ENCODE measurements around the gene OR2A12. TPM values are rescaled to one million over a fixed set of nuclear protein-coding genes. Genes with fewer than 3 reads are reported as not detected.

The OR2A12 gene
- total and polyA plus RNA-seq, 5 donors from 2014 or later = 0.06 TPM; not detected in 4

- Histone ChIP-seq H3K4me3 (ENCODE audit: low read depth, low read length) (no peak overlapping the region), H3K27me3 (ENCODE audit: control insufficient read depth, insufficient read depth, low read length) (peaks cover 2% of the 10 kb centered on the region), H3K36me3 (ENCODE audit: control insufficient read depth, insufficient read depth, low read length) (no peaks in the 10 kb centered on the region), H3K4me1 (ENCODE audit: control insufficient read depth, insufficient read depth, low read length, poor library complexity, severe bottlenecking) (no peaks in the 10 kb centered on the region), H3K27ac (ENCODE audit: insufficient read depth, low read length, poor library complexity, severe bottlenecking) (no peak overlapping the region), H3K9me3 (ENCODE audit: control insufficient read depth in 2 of 2, low read length in 2 of 2) (peaks cover 0 to 3% of the 10 kb centered on the region in 2 experiments)
- no peak overlapping the region for H3K27ac Mint-ChIP-seq
- H3K27me3 Mint-ChIP-seq = no peaks in the 10 kb centered on the region
- peaks cover 0 to 8% (median 5%) of the 10 kb centered on the region in 7 donors for H3K9me3 Mint-ChIP-seq
- H3K4me3 Mint-ChIP-seq = no peak overlapping the region
- ATAC-seq (ENCODE audit: low read depth in 2 of 2) = no peak
- DNase-seq = no peak
- H3K36me3 Mint-ChIP-seq = no peaks in the 10 kb centered on the region
- no peaks in the 10 kb centered on the region for H3K4me1 Mint-ChIP-seq
These were observed 4.6 kb downstream of the OR2A12 start for GRCh38 chr7:144090667-144091066.

- no peak for DNase-seq
- Mint-ChIP-seq H3K27ac (no peak overlapping the region), H3K27me3 (peaks cover 21% of the 10 kb centered on the region), H3K4me3 (no peak overlapping the region), H3K9me3 (peaks cover 0 to 3% (median 0%) of the 10 kb centered on the region in 7 donors), H3K36me3 (no peaks in the 10 kb centered on the region), H3K4me1 (peaks cover 0 to 2% (median 0%) of the 10 kb centered on the region in 4 donors)
- H3K27ac ChIP-seq (ENCODE audit: insufficient read depth, low read length, poor library complexity, severe bottlenecking) = no peak overlapping the region
- H3K4me1 ChIP-seq (ENCODE audit: control insufficient read depth, insufficient read depth, low read length, poor library complexity, severe bottlenecking) = no peaks in the 10 kb centered on the region
- ATAC-seq (ENCODE audit: low read depth in 2 of 2) = no peak
- H3K36me3 ChIP-seq (ENCODE audit: control insufficient read depth, insufficient read depth, low read length) = no peaks in the 10 kb centered on the region
- no peaks in the 10 kb centered on the region for H3K9me3 ChIP-seq (ENCODE audit: control insufficient read depth in 2 of 2, low read length in 2 of 2)
- H3K4me3 ChIP-seq (ENCODE audit: low read depth, low read length) = no peak overlapping the region
- peaks cover 7% of the 10 kb centered on the region for H3K27me3 ChIP-seq (ENCODE audit: control insufficient read depth, insufficient read depth, low read length)
These were observed 12.7 kb downstream of the OR2A12 start for GRCh38 chr7:144098776-144099175.

GRCh38 chr7:144100607-144101006 is 14.5 kb downstream of the OR2A12 start:
- Mint-ChIP-seq H3K9me3 (peaks cover 0 to 2% (median 0%) of the 10 kb centered on the region in 7 donors), H3K27ac (no peak overlapping the region), H3K4me1 (peaks cover 0 to 2% (median 0%) of the 10 kb centered on the region in 4 donors), H3K4me3 (no peak overlapping the region), H3K27me3 (peaks cover 21% of the 10 kb centered on the region), H3K36me3 (no peaks in the 10 kb centered on the region)
- Histone ChIP-seq H3K27ac (ENCODE audit: insufficient read depth, low read length, poor library complexity, severe bottlenecking) (no peak overlapping the region), H3K4me1 (ENCODE audit: control insufficient read depth, insufficient read depth, low read length, poor library complexity, severe bottlenecking) (no peaks in the 10 kb centered on the region), H3K4me3 (ENCODE audit: low read depth, low read length) (no peak overlapping the region), H3K9me3 (ENCODE audit: control insufficient read depth in 2 of 2, low read length in 2 of 2) (no peaks in the 10 kb centered on the region), H3K36me3 (ENCODE audit: control insufficient read depth, insufficient read depth, low read length) (no peaks in the 10 kb centered on the region), H3K27me3 (ENCODE audit: control insufficient read depth, insufficient read depth, low read length) (peaks cover 5% of the 10 kb centered on the region)
- DNase-seq (no peak), ATAC-seq (ENCODE audit: low read depth in 2 of 2) (no peak)

GRCh38 chr7:144102041-144102440 is 16.0 kb downstream of the OR2A12 start:
- H3K27ac Mint-ChIP-seq = no peak overlapping the region
- Histone ChIP-seq H3K27ac (ENCODE audit: insufficient read depth, low read length, poor library complexity, severe bottlenecking) (no peak overlapping the region), H3K4me1 (ENCODE audit: control insufficient read depth, insufficient read depth, low read length, poor library complexity, severe bottlenecking) (no peaks in the 10 kb centered on the region), H3K9me3 (ENCODE audit: control insufficient read depth in 2 of 2, low read length in 2 of 2) (no peaks in the 10 kb centered on the region), H3K27me3 (ENCODE audit: control insufficient read depth, insufficient read depth, low read length) (peaks cover 5% of the 10 kb centered on the region), H3K36me3 (ENCODE audit: control insufficient read depth, insufficient read depth, low read length) (no peaks in the 10 kb centered on the region), H3K4me3 (ENCODE audit: low read depth, low read length) (no peak overlapping the region)
- ATAC-seq (ENCODE audit: low read depth in 2 of 2) (no peak), DNase-seq (no peak)
- H3K27me3 Mint-ChIP-seq = peaks cover 25% of the 10 kb centered on the region
- H3K4me3 Mint-ChIP-seq = no peak overlapping the region
- peaks cover 0 to 2% (median 0%) of the 10 kb centered on the region in 7 donors for H3K9me3 Mint-ChIP-seq
- H3K36me3 Mint-ChIP-seq = no peaks in the 10 kb centered on the region
- peaks cover 0 to 2% (median 0%) of the 10 kb centered on the region in 4 donors for H3K4me1 Mint-ChIP-seq

- no peak overlapping the region for H3K27ac Mint-ChIP-seq
- no peaks in the 10 kb centered on the region for H3K9me3 ChIP-seq (ENCODE audit: control insufficient read depth in 2 of 2, low read length in 2 of 2)
- peaks cover 19% of the 10 kb centered on the region for H3K27me3 Mint-ChIP-seq
- H3K4me1 Mint-ChIP-seq = peaks cover 0 to 2% (median 0%) of the 10 kb centered on the region in 4 donors
- no peak overlapping the region for H3K27ac ChIP-seq (ENCODE audit: insufficient read depth, low read length, poor library complexity, severe bottlenecking)
- H3K27me3 ChIP-seq (ENCODE audit: control insufficient read depth, insufficient read depth, low read length) = peaks cover 2% of the 10 kb centered on the region
- no peaks in the 10 kb centered on the region for H3K36me3 Mint-ChIP-seq
- ATAC-seq (ENCODE audit: low read depth in 2 of 2) (no peak), DNase-seq (no peak)
- peaks cover 0 to 3% (median 0%) of the 10 kb centered on the region in 7 donors for H3K9me3 Mint-ChIP-seq
- no peaks in the 10 kb centered on the region for H3K36me3 ChIP-seq (ENCODE audit: control insufficient read depth, insufficient read depth, low read length)
- no peak overlapping the region for H3K4me3 ChIP-seq (ENCODE audit: low read depth, low read length)
- no peak overlapping the region for H3K4me3 Mint-ChIP-seq
- H3K4me1 ChIP-seq (ENCODE audit: control insufficient read depth, insufficient read depth, low read length, poor library complexity, severe bottlenecking) = no peaks in the 10 kb centered on the region
These were observed 19.1 kb downstream of the OR2A12 start for GRCh38 chr7:144105211-144105610.

- ATAC-seq (ENCODE audit: low read depth in 2 of 2) (no peak), DNase-seq (no peak)
- H3K27me3 ChIP-seq (ENCODE audit: control insufficient read depth, insufficient read depth, low read length) = peaks cover 5% of the 10 kb centered on the region
- no peak within 1 kb of the TSS for H3K27ac Mint-ChIP-seq
- H3K27ac ChIP-seq (ENCODE audit: insufficient read depth, low read length, poor library complexity, severe bottlenecking) = no peak within 1 kb of the TSS
- no peaks in the 10 kb centered on the region for H3K4me1 ChIP-seq (ENCODE audit: control insufficient read depth, insufficient read depth, low read length, poor library complexity, severe bottlenecking)
- H3K4me1 Mint-ChIP-seq = no peaks in the 10 kb centered on the region
- H3K27me3 Mint-ChIP-seq = peaks cover 22% of the 10 kb centered on the region
- no peaks in the 10 kb centered on the region for H3K36me3 Mint-ChIP-seq
- H3K4me3 ChIP-seq (ENCODE audit: low read depth, low read length) = no peak within 1 kb of the TSS
- H3K9me3 ChIP-seq (ENCODE audit: control insufficient read depth in 2 of 2, low read length in 2 of 2) = no peaks in the 10 kb centered on the region
- H3K4me3 Mint-ChIP-seq = no peak within 1 kb of the TSS
- no peaks in the 10 kb centered on the region for H3K36me3 ChIP-seq (ENCODE audit: control insufficient read depth, insufficient read depth, low read length)
- H3K9me3 Mint-ChIP-seq = peaks cover 0 to 3% (median 0%) of the 10 kb centered on the region in 7 donors
These were observed 23.2 kb downstream of the OR2A12 start, which contains the start of gene OR2A2 for GRCh38 chr7:144109283-144109682. TSS of gene OR2A2 (plus strand) at chr7:144109583. CDS start at chr7:144109583, 0 bp downstream.

GRCh38 chr7:144110272-144110671 is 24.2 kb downstream of the OR2A12 start:
- DNase-seq (no peak), ATAC-seq (ENCODE audit: low read depth in 2 of 2) (no peak)
- H3K4me1 Mint-ChIP-seq = no peaks in the 10 kb centered on the region
- peaks cover 25% of the 10 kb centered on the region for H3K27me3 Mint-ChIP-seq
- peaks cover 0 to 3% (median 0%) of the 10 kb centered on the region in 7 donors for H3K9me3 Mint-ChIP-seq
- Histone ChIP-seq H3K27ac (ENCODE audit: insufficient read depth, low read length, poor library complexity, severe bottlenecking) (no peak overlapping the region), H3K9me3 (ENCODE audit: control insufficient read depth in 2 of 2, low read length in 2 of 2) (no peaks in the 10 kb centered on the region), H3K4me3 (ENCODE audit: low read depth, low read length) (no peak overlapping the region), H3K27me3 (ENCODE audit: control insufficient read depth, insufficient read depth, low read length) (peaks cover 8% of the 10 kb centered on the region), H3K36me3 (ENCODE audit: control insufficient read depth, insufficient read depth, low read length) (no peaks in the 10 kb centered on the region), H3K4me1 (ENCODE audit: control insufficient read depth, insufficient read depth, low read length, poor library complexity, severe bottlenecking) (no peaks in the 10 kb centered on the region)
- no peak overlapping the region for H3K4me3 Mint-ChIP-seq
- no peak overlapping the region for H3K27ac Mint-ChIP-seq
- no peaks in the 10 kb centered on the region for H3K36me3 Mint-ChIP-seq

- Histone ChIP-seq H3K4me1 (ENCODE audit: control insufficient read depth, insufficient read depth, low read length, poor library complexity, severe bottlenecking) (no peaks in the 10 kb centered on the region), H3K27ac (ENCODE audit: insufficient read depth, low read length, poor library complexity, severe bottlenecking) (no peak overlapping the region), H3K9me3 (ENCODE audit: control insufficient read depth in 2 of 2, low read length in 2 of 2) (no peaks in the 10 kb centered on the region), H3K4me3 (ENCODE audit: low read depth, low read length) (no peak overlapping the region), H3K27me3 (ENCODE audit: control insufficient read depth, insufficient read depth, low read length) (peaks cover 8% of the 10 kb centered on the region), H3K36me3 (ENCODE audit: control insufficient read depth, insufficient read depth, low read length) (no peaks in the 10 kb centered on the region)
- Mint-ChIP-seq H3K4me1 (no peaks in the 10 kb centered on the region), H3K36me3 (no peaks in the 10 kb centered on the region), H3K27ac (no peak overlapping the region), H3K27me3 (peaks cover 33% of the 10 kb centered on the region), H3K4me3 (no peak overlapping the region), H3K9me3 (peaks cover 0 to 3% (median 0%) of the 10 kb centered on the region in 7 donors)
- DNase-seq (no peak), ATAC-seq (ENCODE audit: low read depth in 2 of 2) (no peak)
These were observed 27.6 kb downstream of the OR2A12 start for GRCh38 chr7:144113651-144114050.

All from CD4-positive, CD25-positive, alpha-beta regulatory T cell (primary cell).